Measurements from ENCODE around the gene RAB3IP. TPM values are rescaled to one million over a fixed set of nuclear protein-coding genes. Genes with fewer than 3 reads are reported as not detected.
"Not testable (repeated sequence)": the region's sequence is repeated elsewhere in the genome, so short reads cannot be mapped to it uniquely, and the experiment has no call there.

The RAB3IP gene
- total and polyA plus RNA-seq, 7 experiments from 2014 or later = 23.5 to 34.0 (median 25.8) TPM

DNA sequence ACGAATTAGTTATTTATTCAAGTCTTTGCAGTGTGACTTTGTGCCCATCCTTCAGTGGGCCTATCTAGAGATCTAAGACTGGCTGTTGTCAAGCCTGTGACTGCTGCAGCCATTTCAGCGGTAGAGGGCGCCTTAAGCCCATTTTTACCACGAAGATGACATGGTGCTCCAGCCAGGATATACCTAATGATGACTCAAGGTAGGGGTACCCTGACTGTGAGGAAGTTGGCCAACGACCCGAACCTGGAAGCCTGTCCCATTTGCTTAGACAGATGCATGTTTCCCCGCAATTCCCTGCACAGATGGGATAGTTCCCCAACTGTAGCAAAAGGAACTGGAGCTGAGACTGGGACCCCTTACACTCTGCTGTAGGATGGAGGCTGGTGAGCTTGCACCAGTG, 41.3 kb downstream of the RAB3IP start:
- no peak overlapping the region for H3K27ac ChIP-seq (ENCODE audit: low read depth, low read length)
- no peak overlapping the region for H3K27ac Mint-ChIP-seq
- peaks cover 9 to 51% (median 43%) of the 10 kb centered on the region in 5 donors for H3K36me3 Mint-ChIP-seq
- ATAC-seq (no peak), DNase-seq (no peak)
- ChIA-PET POLR2A (no interaction called here), CTCF (interaction anchor here (0.7 kb wide), 1 partner anchor 25 kb away, joined by 3 read pairs; no protein-coding TSS in a partner anchor)
- peaks cover 0 to 21% (median 13%) of the 10 kb centered on the region in 7 donors for H3K4me1 Mint-ChIP-seq
- H3K4me1 ChIP-seq (ENCODE audit: control insufficient read depth in 2 of 2, insufficient read depth in 2 of 2, low read length in 2 of 2) = no peaks in the 10 kb centered on the region
- H3K27me3 Mint-ChIP-seq = no peaks in the 10 kb centered on the region
- no peak overlapping the region for H3K4me3 ChIP-seq (ENCODE audit: low read length)
- no peaks in the 10 kb centered on the region for H3K27me3 ChIP-seq (ENCODE audit: control insufficient read depth in 2 of 2, insufficient read depth in 2 of 2, low read length in 2 of 2)
- H3K9me3 Mint-ChIP-seq = peaks cover 3 to 38% (median 15%) of the 10 kb centered on the region in 11 donors
- H3K9me3 ChIP-seq (ENCODE audit: control insufficient read depth in 2 of 3, low read length in 3 of 3) = no peaks in the 10 kb centered on the region
- peaks cover 0 to under 1% (median 0%) of the 10 kb centered on the region in 3 experiments for H3K36me3 ChIP-seq (ENCODE audit: control insufficient read depth in 2 of 3, insufficient read depth in 3 of 3, low read length in 3 of 3)
- intact Hi-C loops (cut with micrococcal nuclease) = no loop called here
- H3K4me3 Mint-ChIP-seq = no peak overlapping the region

GRCh38 chr12:69783365-69783764, 44.7 kb downstream of the RAB3IP start:
- H3K27ac ChIP-seq (ENCODE audit: low read depth, low read length) = no peak overlapping the region
- H3K4me3 ChIP-seq (ENCODE audit: low read length) = no peak overlapping the region
- ChIA-PET POLR2A (no interaction called here), CTCF (interaction anchor here (0.7 kb wide), 1 partner anchor 1963 kb away, joined by 4 read pairs; no protein-coding TSS in a partner anchor)
- Mint-ChIP-seq H3K9me3 (peaks cover 3 to 38% (median 18%) of the 10 kb centered on the region in 11 donors), H3K4me1 (peaks cover 0 to 21% (median 13%) of the 10 kb centered on the region in 7 donors), H3K27me3 (no peaks in the 10 kb centered on the region), H3K36me3 (peaks cover 9 to 83% (median 76%) of the 10 kb centered on the region in 5 donors), H3K4me3 (no peak overlapping the region), H3K27ac (no peak overlapping the region)
- H3K36me3 ChIP-seq (ENCODE audit: control insufficient read depth in 2 of 3, insufficient read depth in 3 of 3, low read length in 3 of 3) = peaks cover 0 to 9% (median 9%) of the 10 kb centered on the region in 3 experiments
- no peaks in the 10 kb centered on the region for H3K27me3 ChIP-seq (ENCODE audit: control insufficient read depth in 2 of 2, insufficient read depth in 2 of 2, low read length in 2 of 2)
- intact Hi-C loops (cut with micrococcal nuclease) = no loop called here
- DNase-seq (no peak), ATAC-seq (no peak)
- H3K4me1 ChIP-seq (ENCODE audit: control insufficient read depth in 2 of 2, insufficient read depth in 2 of 2, low read length in 2 of 2) = no peaks in the 10 kb centered on the region
- H3K9me3 ChIP-seq (ENCODE audit: control insufficient read depth in 2 of 3, low read length in 3 of 3) = no peaks in the 10 kb centered on the region

DNA sequence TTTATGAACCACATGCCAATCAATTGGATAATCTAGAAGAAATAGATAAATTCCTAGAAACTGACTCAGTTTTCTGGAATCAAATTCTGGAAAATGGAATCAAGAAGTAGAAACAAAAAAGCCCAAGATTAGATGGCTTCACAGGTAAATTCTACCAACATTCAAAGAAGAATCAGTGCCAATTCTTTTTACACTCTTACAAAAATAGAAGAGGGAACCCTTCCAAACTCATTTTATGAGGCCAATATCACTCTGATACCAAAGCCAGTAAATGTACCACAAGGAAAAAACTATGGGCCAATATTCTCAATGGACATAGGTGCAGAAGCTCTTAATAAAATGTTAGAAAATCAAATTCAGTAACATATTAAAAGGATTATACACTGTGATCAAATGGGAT, 50.7 kb downstream of the RAB3IP start:
- H3K9me3 ChIP-seq (ENCODE audit: control insufficient read depth in 2 of 3, low read length in 3 of 3) = peaks cover 0 to 12% (median 0%) of the 10 kb centered on the region in 3 experiments
- no peak for ATAC-seq
- ChIA-PET POLR2A (no interaction called here), CTCF (no interaction called here)
- no peaks in the 10 kb centered on the region for H3K27me3 Mint-ChIP-seq
- H3K4me1 ChIP-seq (ENCODE audit: control insufficient read depth in 2 of 2, insufficient read depth in 2 of 2, low read length in 2 of 2) = no peaks in the 10 kb centered on the region
- H3K9me3 Mint-ChIP-seq = peaks cover 6 to 45% (median 22%) of the 10 kb centered on the region in 11 donors
- H3K4me3 Mint-ChIP-seq = no peak overlapping the region
- peaks cover 4 to 12% (median 9%) of the 10 kb centered on the region in 3 experiments for H3K36me3 ChIP-seq (ENCODE audit: control insufficient read depth in 2 of 3, insufficient read depth in 3 of 3, low read length in 3 of 3)
- no peaks in the 10 kb centered on the region for H3K27me3 ChIP-seq (ENCODE audit: control insufficient read depth in 2 of 2, insufficient read depth in 2 of 2, low read length in 2 of 2)
- intact Hi-C loops (cut with micrococcal nuclease) = no loop called here
- peaks cover 0 to 1% (median 0%) of the 10 kb centered on the region in 7 donors for H3K4me1 Mint-ChIP-seq
- H3K4me3 ChIP-seq (ENCODE audit: low read length) = no peak overlapping the region
- H3K27ac ChIP-seq (ENCODE audit: low read depth, low read length) = no peak overlapping the region
- H3K36me3 Mint-ChIP-seq = peaks cover 20 to 89% (median 87%) of the 10 kb centered on the region in 5 donors
- no peak for DNase-seq
- H3K27ac Mint-ChIP-seq = no peak overlapping the region

DNA sequence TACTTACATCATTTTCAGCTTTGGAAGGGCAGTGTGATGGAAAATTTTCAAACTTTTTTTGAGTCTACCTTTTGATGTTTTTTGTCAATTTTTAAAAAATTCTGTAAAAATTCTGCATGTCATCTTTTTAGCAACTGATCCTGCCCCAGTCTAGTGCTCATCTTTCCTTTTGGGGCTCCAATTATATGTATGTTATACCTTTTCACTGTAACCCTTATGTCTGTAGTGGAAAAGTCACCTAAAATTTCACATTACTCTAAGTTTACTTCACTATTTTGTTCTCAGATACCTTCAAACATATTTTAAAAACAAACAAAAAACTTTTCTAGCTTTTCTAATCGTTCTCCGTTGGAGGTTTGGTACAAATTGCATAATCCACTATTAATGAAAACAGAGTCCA, 53.9 kb downstream of the RAB3IP start:
- DNase-seq = no peak
- CTCF ChIA-PET = interaction anchor here (0.5 kb wide), 1 partner anchor 10 kb away, joined by 3 read pairs; no protein-coding TSS in a partner anchor

GRCh38 chr12:69807101-69807897, 68.6 kb downstream of the RAB3IP start:
- H3K4me1 ChIP-seq (ENCODE audit: control insufficient read depth in 2 of 2, insufficient read depth in 2 of 2, low read length in 2 of 2); H3K4me3 Mint-ChIP-seq; H3K27ac ChIP-seq (ENCODE audit: low read depth, low read length); H3K27ac Mint-ChIP-seq; H3K4me1 Mint-ChIP-seq; H3K36me3 ChIP-seq (ENCODE audit: control insufficient read depth in 2 of 3, insufficient read depth in 3 of 3, low read length in 3 of 3); H3K27me3 Mint-ChIP-seq; H3K4me3 ChIP-seq (ENCODE audit: low read length); DNase-seq; CTCF ChIA-PET; H3K27me3 ChIP-seq (ENCODE audit: control insufficient read depth in 2 of 2, insufficient read depth in 2 of 2, low read length in 2 of 2); POLR2A ChIA-PET; ATAC-seq; intact Hi-C loops (cut with micrococcal nuclease); H3K9me3 ChIP-seq (ENCODE audit: control insufficient read depth in 2 of 3, low read length in 3 of 3): not testable (repeated sequence)
- peaks cover 23 to 78% (median 51%) of the 10 kb centered on the region in 5 donors for H3K36me3 Mint-ChIP-seq
- peaks cover 5 to 49% (median 23%) of the 10 kb centered on the region in 11 donors for H3K9me3 Mint-ChIP-seq

More for the DNA sequence above, 53.9 kb downstream of the RAB3IP start:
- POLR2A ChIA-PET = no interaction called here
- ATAC-seq = no peak
- H3K27ac ChIP-seq (ENCODE audit: low read depth, low read length) = no peak overlapping the region
- H3K27me3 ChIP-seq (ENCODE audit: control insufficient read depth in 2 of 2, insufficient read depth in 2 of 2, low read length in 2 of 2) = no peaks in the 10 kb centered on the region
- Mint-ChIP-seq H3K36me3 (peaks cover 26 to 88% (median 84%) of the 10 kb centered on the region in 5 donors), H3K9me3 (peaks cover 9 to 63% (median 22%) of the 10 kb centered on the region in 11 donors), H3K27me3 (no peaks in the 10 kb centered on the region), H3K4me1 (no peaks in the 10 kb centered on the region), H3K4me3 (no peak overlapping the region), H3K27ac (no peak overlapping the region)
- H3K4me1 ChIP-seq (ENCODE audit: control insufficient read depth in 2 of 2, insufficient read depth in 2 of 2, low read length in 2 of 2) = no peaks in the 10 kb centered on the region
- intact Hi-C loops (cut with micrococcal nuclease) = no loop called here
- H3K4me3 ChIP-seq (ENCODE audit: low read length) = no peak overlapping the region
- peaks cover 4 to 17% (median 14%) of the 10 kb centered on the region in 3 experiments for H3K36me3 ChIP-seq (ENCODE audit: control insufficient read depth in 2 of 3, insufficient read depth in 3 of 3, low read length in 3 of 3)
- H3K9me3 ChIP-seq (ENCODE audit: control insufficient read depth in 2 of 3, low read length in 3 of 3) = peaks cover 0 to 12% (median 0%) of the 10 kb centered on the region in 3 experiments

GRCh38 chr12:69810870-69811498, 72.3 kb downstream of the RAB3IP start:
- no peak for DNase-seq
- ChIA-PET CTCF (no interaction called here), POLR2A (no interaction called here)
- no peak overlapping the region for H3K4me3 Mint-ChIP-seq
- intact Hi-C loops (cut with micrococcal nuclease) = no loop called here
- no peak overlapping the region for H3K27ac ChIP-seq (ENCODE audit: low read depth, low read length)
- H3K9me3 ChIP-seq (ENCODE audit: control insufficient read depth in 2 of 3, low read length in 3 of 3) = no peaks in the 10 kb centered on the region
- ATAC-seq = no peak
- H3K27me3 ChIP-seq (ENCODE audit: control insufficient read depth in 2 of 2, insufficient read depth in 2 of 2, low read length in 2 of 2) = no peaks in the 10 kb centered on the region
- peaks cover 0 to 5% (median 0%) of the 10 kb centered on the region in 3 experiments for H3K36me3 ChIP-seq (ENCODE audit: control insufficient read depth in 2 of 3, insufficient read depth in 3 of 3, low read length in 3 of 3)
- no peaks in the 10 kb centered on the region for H3K27me3 Mint-ChIP-seq
- no peak overlapping the region for H3K4me3 ChIP-seq (ENCODE audit: low read length)
- H3K27ac Mint-ChIP-seq = no peak overlapping the region
- H3K4me1 Mint-ChIP-seq = peaks cover 0 to 2% (median 0%) of the 10 kb centered on the region in 7 donors
- H3K4me1 ChIP-seq (ENCODE audit: control insufficient read depth in 2 of 2, insufficient read depth in 2 of 2, low read length in 2 of 2) = no peaks in the 10 kb centered on the region
- peaks cover 5 to 38% (median 12%) of the 10 kb centered on the region in 11 donors for H3K9me3 Mint-ChIP-seq
- peaks cover 21 to 76% (median 63%) of the 10 kb centered on the region in 5 donors for H3K36me3 Mint-ChIP-seq
